Esophagus muscularis mucosa (tissue), 4 donors: ENCODE measurements around the gene GRP. TPM values are rescaled to one million over a fixed set of nuclear protein-coding genes. Genes with fewer than 3 reads are reported as not detected.
A peak's percentile ranks its signal among the peaks of the same experiment; 100 is the strongest.

Experiments
- DNase-seq: peaks from one replicate; pipeline ENCODE4 v3.0.0-alpha.2; 2017; ENCODE audit errors: extremely low spot score
- H3K27ac ChIP-seq, 4 donors: fragments of 200-600 bp; sonication (generic); replicated peaks in 1 of 4; 1 replicate in 3 of 4; 2 replicates in 1 of 4; pipeline ENCODE4 v1.5.1; 2016 to 2019; ENCODE audit warnings: mild to moderate bottlenecking in 1 of 4
- H3K27me3 ChIP-seq, 4 donors: fragments of 200-600 bp; sonication (generic); one replicate each; pipeline versions ENCODE4 v1.5.1 to v1.6.0; 2016 to 2019
- H3K36me3 ChIP-seq, 4 donors: fragments of 200-600 bp; sonication (generic); one replicate each; pipeline ENCODE4 v1.5.1; 2016 to 2019
- H3K4me1 ChIP-seq, 4 donors: fragments of 200-600 bp; sonication (generic); one replicate each; pipeline ENCODE4 v1.5.1; 2016 to 2019
- H3K4me3 ChIP-seq, 4 donors: fragments of 200-600 bp; sonication (generic); 1 replicate in 2 of 4; 2 replicates in 2 of 4; pipeline ENCODE4 v1.5.1; 2016 to 2019; ENCODE audit warnings: mild to moderate bottlenecking in 4 of 4, moderate library complexity in 1 of 4
- H3K9me3 ChIP-seq, 4 donors: fragments of 200-600 bp; sonication (generic); 1 replicate in 3 of 4; 2 replicates in 1 of 4; pipeline ENCODE4 v1.5.1; 2016 to 2019
- EP300 ChIP-seq: sonication (generic); formaldehyde crosslinking; IDR thresholded peaks from one replicate; pipeline ENCODE4 v1.6.1; 2017; ENCODE audit warnings: antibody characterized with exemption
- POLR2A ChIP-seq: fragments of 450-650 bp; IDR thresholded peaks from one replicate; pipeline ENCODE4 v1.6.1; 2017; ENCODE audit warnings: antibody characterized with exemption, moderate library complexity, mild to moderate bottlenecking, low read depth
- POLR2AphosphoS5 ChIP-seq, 2 donors: sonication (generic); formaldehyde crosslinking; IDR thresholded peaks; one replicate each; pipeline ENCODE4 v1.6.1; 2017; ENCODE audit warnings: antibody characterized with exemption in 2 of 2
- WGBS: methylation state at CpG from one replicate; pipeline ENCODE4 v1.1.5; 2018; 5-methylcytosine and 5-hydroxymethylcytosine counted together
- intact Hi-C: fragments of 100-400 bp; cut with DNase I; formaldehyde crosslinking; loops from one replicate; pipeline ENCODE4 v1.15.1; 2023
- total RNA-seq, 4 donors: library from RNA; depleted of rRNA; stranded (reverse); fragments of >200 nt; gene quantifications; one replicate each; pipeline versions ENCODE4 v1.1.0 to v1.2.1, GENCODE V29; 2016
- TF ChIP-seq, protein P1 (sequence below), 3 experiments: fragments of 200-600 bp in 2 of 3; fragments of 450-650 bp in 1 of 3; sonication (generic) in 2 of 3; IDR thresholded peaks; one replicate each; pipeline ENCODE4 v1.5.1; 2017 to 2019; ENCODE audit warnings: antibody characterized with exemption in 3 of 3, mild to moderate bottlenecking in 2 of 3, moderate library complexity in 1 of 3

The GRP gene
- total RNA-seq, 4 donors from 2014 or later, result 0.98 to 7.9 (median 2.5) TPM

DNA sequence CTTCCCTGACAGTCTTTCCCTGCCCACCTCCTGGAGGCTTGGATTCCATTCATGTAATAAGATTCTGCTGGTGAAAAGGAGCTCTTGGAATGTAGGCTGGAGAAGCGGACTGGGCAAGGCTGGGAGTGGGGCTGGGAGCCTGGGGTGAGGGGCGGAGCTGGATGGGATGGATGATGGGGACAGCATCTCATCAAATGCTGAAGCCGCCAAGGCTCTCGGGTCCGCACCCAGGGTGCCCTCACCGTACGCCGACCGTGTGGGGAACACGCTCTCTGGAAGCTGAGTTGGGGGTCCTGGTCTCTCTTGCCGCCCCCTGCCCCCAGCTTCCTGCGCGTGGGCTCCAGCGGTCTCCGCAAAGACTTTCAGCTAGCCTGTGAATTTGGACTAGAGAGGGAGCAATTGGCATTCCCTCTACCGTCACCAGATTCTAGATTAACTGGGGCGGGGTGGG lies 44.2 kb downstream of the GRP start:
- intact Hi-C loops, result no loop called here

DNA sequence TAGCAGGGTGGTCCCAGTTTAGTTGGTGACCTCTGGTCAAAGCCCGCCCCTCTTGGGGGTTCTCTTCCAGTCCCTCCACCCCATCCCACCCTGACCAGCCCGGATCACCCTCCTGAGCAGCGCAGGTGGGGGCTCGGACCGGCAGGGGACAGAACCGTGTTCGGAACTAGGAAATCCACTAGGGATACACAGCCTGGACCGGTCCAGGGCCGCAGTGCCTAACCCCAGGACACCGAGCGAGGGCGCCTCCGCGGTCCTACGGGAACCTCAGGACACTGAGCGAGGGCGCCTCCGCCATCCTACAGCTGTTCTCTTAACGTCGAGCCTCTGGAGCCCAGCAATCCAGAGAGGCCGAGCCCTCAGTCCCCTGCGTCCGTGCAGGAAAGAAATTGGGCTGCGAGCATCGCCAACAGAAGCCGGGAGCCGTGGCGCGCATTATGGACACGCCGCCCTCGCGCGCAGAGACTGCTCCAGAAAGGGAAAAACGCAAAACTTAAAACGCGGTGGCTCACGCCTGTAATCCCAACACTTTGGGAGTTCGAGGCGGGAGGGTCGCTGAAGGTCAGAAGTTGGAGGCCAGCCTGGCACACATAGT lies 44.8 kb downstream of the GRP start:
- intact Hi-C loops, result no loop called here
- peaks cover 0 to 74% (median 50%) of the 10 kb centered on the region in 4 donors for H3K27me3 ChIP-seq
- peaks cover 12 to 33% (median 32%) of the 10 kb centered on the region in 4 donors for H3K4me1 ChIP-seq

More for the DNA sequence above, 44.2 kb downstream of the GRP start:
- Histone ChIP-seq H3K4me1 (peaks cover 12 to 28% (median 27%) of the 10 kb centered on the region in 4 donors), H3K27me3 (peaks cover 0 to 68% (median 48%) of the 10 kb centered on the region in 4 donors), H3K36me3 (no peaks in the 10 kb centered on the region), H3K4me3 (no peak overlapping the region), H3K27ac (no peak overlapping the region), H3K9me3 (no peaks in the 10 kb centered on the region)
- 3% methylated on average over 17 of the region's 17 CpGs for WGBS
- TF ChIP-seq EP300 (no peak), POLR2A (no peak), POLR2AphosphoS5 (IDR thresholded peaks at IDR 0.05) (no peak)
- TF ChIP-seq, protein P1, sequence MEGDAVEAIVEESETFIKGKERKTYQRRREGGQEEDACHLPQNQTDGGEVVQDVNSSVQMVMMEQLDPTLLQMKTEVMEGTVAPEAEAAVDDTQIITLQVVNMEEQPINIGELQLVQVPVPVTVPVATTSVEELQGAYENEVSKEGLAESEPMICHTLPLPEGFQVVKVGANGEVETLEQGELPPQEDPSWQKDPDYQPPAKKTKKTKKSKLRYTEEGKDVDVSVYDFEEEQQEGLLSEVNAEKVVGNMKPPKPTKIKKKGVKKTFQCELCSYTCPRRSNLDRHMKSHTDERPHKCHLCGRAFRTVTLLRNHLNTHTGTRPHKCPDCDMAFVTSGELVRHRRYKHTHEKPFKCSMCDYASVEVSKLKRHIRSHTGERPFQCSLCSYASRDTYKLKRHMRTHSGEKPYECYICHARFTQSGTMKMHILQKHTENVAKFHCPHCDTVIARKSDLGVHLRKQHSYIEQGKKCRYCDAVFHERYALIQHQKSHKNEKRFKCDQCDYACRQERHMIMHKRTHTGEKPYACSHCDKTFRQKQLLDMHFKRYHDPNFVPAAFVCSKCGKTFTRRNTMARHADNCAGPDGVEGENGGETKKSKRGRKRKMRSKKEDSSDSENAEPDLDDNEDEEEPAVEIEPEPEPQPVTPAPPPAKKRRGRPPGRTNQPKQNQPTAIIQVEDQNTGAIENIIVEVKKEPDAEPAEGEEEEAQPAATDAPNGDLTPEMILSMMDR (IDR thresholded peaks at IDR 0.05), result no peak
- peak; percentile 78 for DNase-seq

DNA sequence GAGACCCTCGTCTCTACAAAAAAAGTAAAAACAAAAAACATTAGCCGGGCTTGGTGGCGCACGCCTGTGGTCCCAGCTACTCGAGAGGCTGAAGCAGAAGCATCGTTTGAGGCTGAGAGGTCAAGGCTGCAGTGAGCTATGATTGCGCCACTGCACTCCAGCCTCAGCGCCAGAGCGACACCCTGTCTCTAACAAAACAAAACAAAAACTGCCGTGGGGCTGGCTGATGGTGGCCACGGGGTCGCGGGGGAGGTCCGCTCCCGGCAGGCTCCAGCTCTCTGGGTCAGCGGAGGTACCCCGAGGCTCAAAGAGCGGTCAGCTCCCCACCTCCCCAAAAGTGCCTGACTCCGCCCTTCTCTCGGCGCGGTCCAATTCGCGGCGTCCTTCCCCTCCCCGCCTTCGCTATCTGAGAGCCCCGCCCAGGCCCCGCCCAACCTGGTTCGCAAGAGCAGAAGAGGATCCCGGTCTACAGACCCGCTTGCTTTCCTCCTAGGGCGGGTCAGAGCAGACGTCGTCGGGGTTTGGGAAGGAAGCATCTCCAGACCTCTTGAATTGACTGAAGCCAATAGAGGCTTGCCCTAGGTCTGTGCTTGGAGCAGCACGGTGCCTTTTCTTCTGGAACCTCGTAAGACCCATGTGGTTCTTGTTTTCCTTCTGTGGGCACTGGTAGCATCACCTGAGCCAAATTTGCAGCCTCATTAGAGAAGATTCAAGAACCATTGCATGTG lies 45.5 kb downstream of the GRP start:
- DNase-seq, result no peak
- H3K27me3 ChIP-seq, result peaks cover 0 to 81% (median 57%) of the 10 kb centered on the region in 4 donors
- H3K4me3 ChIP-seq, result peak overlapping the region; percentile 12 to 44 (median 22)
- H3K9me3 ChIP-seq, result no peaks in the 10 kb centered on the region
- 3% methylated on average over 12 of the region's 38 CpGs for WGBS
- H3K27ac ChIP-seq, result no peak overlapping the region
- no peaks in the 10 kb centered on the region for H3K36me3 ChIP-seq
- H3K4me1 ChIP-seq, result peaks cover 12 to 35% (median 34%) of the 10 kb centered on the region in 4 donors
- TF ChIP-seq, protein P1 (IDR thresholded peaks at IDR 0.05), result no peak
- TF ChIP-seq POLR2A (no peak), POLR2AphosphoS5 (IDR thresholded peaks at IDR 0.05) (no peak), EP300 (no peak)
- intact Hi-C loops, result no loop called here

More for the DNA sequence above, 44.8 kb downstream of the GRP start:
- peak overlapping the region in 2 of 4 donors; percentile 12 to 44 for H3K4me3 ChIP-seq
- DNase-seq, result peak; percentile 45
- no peaks in the 10 kb centered on the region for H3K36me3 ChIP-seq
- H3K9me3 ChIP-seq, result no peaks in the 10 kb centered on the region
- no peak for TF ChIP-seq POLR2A
- TF ChIP-seq POLR2AphosphoS5 (IDR thresholded peaks at IDR 0.05), result no peak
- TF ChIP-seq, protein P1 (IDR thresholded peaks at IDR 0.05), result no peak
- TF ChIP-seq EP300, result no peak
- WGBS, result 8% methylated on average over 22 of the region's 41 CpGs
- no peak overlapping the region for H3K27ac ChIP-seq

DNA sequence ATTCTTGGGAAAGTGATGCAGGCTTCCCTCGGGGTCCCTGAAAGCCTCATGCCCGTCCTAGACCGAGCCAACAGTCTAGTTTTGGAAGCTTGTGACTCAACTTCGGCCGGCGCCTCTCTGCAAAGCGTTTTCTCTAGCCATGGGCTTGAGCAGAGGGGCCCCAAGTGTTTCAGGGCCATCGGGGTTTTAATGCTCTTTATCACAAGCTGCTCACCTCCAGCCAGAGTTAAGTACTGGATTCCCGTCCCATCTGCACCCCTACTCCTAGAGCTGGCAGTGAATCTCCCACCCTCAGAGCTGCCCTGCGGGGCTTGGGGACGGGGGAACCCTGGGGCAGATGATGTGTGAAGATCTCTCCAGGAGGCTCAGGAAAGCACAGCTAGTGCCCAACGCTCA lies 46.0 kb downstream of the GRP start:
- Histone ChIP-seq H3K9me3 (no peaks in the 10 kb centered on the region), H3K36me3 (no peaks in the 10 kb centered on the region), H3K27me3 (peaks cover 0 to 87% (median 62%) of the 10 kb centered on the region in 4 donors), H3K4me3 (no peak overlapping the region), H3K4me1 (peaks cover 12 to 35% (median 34%) of the 10 kb centered on the region in 4 donors), H3K27ac (no peak overlapping the region)
- WGBS, result 15% methylated on average over 11 of the region's 12 CpGs
- TF ChIP-seq, protein P1 (IDR thresholded peaks at IDR 0.05), result no peak
- TF ChIP-seq POLR2AphosphoS5 (IDR thresholded peaks at IDR 0.05) (no peak), EP300 (no peak), POLR2A (no peak)
- intact Hi-C loops, result no loop called here
- DNase-seq, result no peak
